H9 (cell line): ENCODE measurements around the gene BEX3. TPM values are rescaled to one million over a fixed set of nuclear protein-coding genes. Genes with fewer than 3 reads are reported as not detected.

ENCODE experiments used
- DNase-seq: peaks from one replicate; pipeline ENCODE4 v3.0.0-alpha.2; 2017
- H2AFZ ChIP-seq: one replicate; pipeline ENCODE4 v1.6.1; 2013; ENCODE audit warnings: mild to moderate bottlenecking, low read length, control low read depth, moderate library complexity
- H2AK5ac ChIP-seq: 2 replicates; pipeline ENCODE4 v1.6.1; 2013; ENCODE audit warnings: low read length, control low read depth, mixed read lengths; ENCODE audit not compliant: insufficient read length
- H2BK120ac ChIP-seq: one replicate; pipeline ENCODE4 v1.6.1; 2013; ENCODE audit warnings: low read depth, mild to moderate bottlenecking, low read length, control low read depth, inconsistent platforms; ENCODE audit not compliant: poor library complexity, severe bottlenecking
- H2BK12ac ChIP-seq: 2 replicates; pipeline ENCODE4 v1.6.1; 2013; ENCODE audit warnings: low read length, control low read depth, mixed read lengths, low read depth; ENCODE audit not compliant: insufficient read length
- H2BK15ac ChIP-seq: 2 replicates; pipeline ENCODE4 v1.6.1; 2013; ENCODE audit warnings: low read depth, low read length, control low read depth
- H2BK20ac ChIP-seq: one replicate; pipeline ENCODE4 v1.6.1; 2013; ENCODE audit warnings: low read depth, mild to moderate bottlenecking, low read length, control low read depth, inconsistent platforms; ENCODE audit not compliant: poor library complexity, severe bottlenecking
- H2BK5ac ChIP-seq: 2 replicates; pipeline ENCODE4 v1.6.1; 2013; ENCODE audit warnings: low read length, control low read depth, mixed read lengths; ENCODE audit not compliant: insufficient read length
- H3K14ac ChIP-seq: 2 replicates; pipeline ENCODE4 v1.6.1; 2013; ENCODE audit warnings: low read length, control low read depth; ENCODE audit not compliant: insufficient read depth
- H3K18ac ChIP-seq: 2 replicates; pipeline ENCODE4 v1.6.1; 2013; ENCODE audit warnings: low read depth, mild to moderate bottlenecking, mixed read lengths, low read length, control low read depth; ENCODE audit not compliant: insufficient read length
- H3K23ac ChIP-seq: 2 replicates; pipeline ENCODE4 v1.6.1; 2013; ENCODE audit warnings: low read length, control low read depth, mixed read lengths, low read depth; ENCODE audit not compliant: insufficient read length
- H3K23me2 ChIP-seq: 2 replicates; pipeline ENCODE4 v1.6.1; 2013; ENCODE audit warnings: low read depth, mild to moderate bottlenecking, mixed read lengths, low read length, control low read depth; ENCODE audit not compliant: insufficient read length, poor library complexity, severe bottlenecking
- H3K27ac ChIP-seq: 2 replicates; pipeline ENCODE4 v1.5.1; 2013; ENCODE audit warnings: low read length, control low read depth, mixed read lengths, low read depth; ENCODE audit not compliant: insufficient read length
- H3K27me3 ChIP-seq: 2 replicates; pipeline ENCODE4 v1.6.1; 2013; ENCODE audit warnings: low read length, control low read depth, inconsistent platforms; ENCODE audit not compliant: insufficient read depth
- H3K4ac ChIP-seq: 2 replicates; pipeline ENCODE4 v1.6.1; 2013; ENCODE audit warnings: low read depth, mild to moderate bottlenecking, control low read depth, inconsistent platforms, low read length, moderate library complexity
- H3K4me1 ChIP-seq: 2 replicates; pipeline ENCODE4 v1.6.1; 2013; ENCODE audit warnings: low read length, control low read depth, inconsistent platforms; ENCODE audit not compliant: insufficient read depth
- H3K4me2 ChIP-seq: 2 replicates; pipeline ENCODE4 v1.6.1; 2013; ENCODE audit warnings: low read length, control low read depth, mixed read lengths; ENCODE audit not compliant: insufficient read length, insufficient read depth
- H3K56ac ChIP-seq: 2 replicates; pipeline ENCODE4 v1.6.1; 2013; ENCODE audit warnings: low read depth, mild to moderate bottlenecking, mixed read lengths, low read length, control low read depth; ENCODE audit not compliant: insufficient read length
- H3K79me1 ChIP-seq: 2 replicates; pipeline ENCODE4 v1.6.1; 2013; ENCODE audit warnings: low read depth, mild to moderate bottlenecking, moderate library complexity, low read length, control low read depth, inconsistent platforms; ENCODE audit not compliant: insufficient read depth, poor library complexity, severe bottlenecking
- H3K79me2 ChIP-seq: 2 replicates; pipeline ENCODE4 v1.6.1; 2013; ENCODE audit warnings: low read length, control low read depth, inconsistent platforms; ENCODE audit not compliant: insufficient read depth
- H3K9ac ChIP-seq: 2 replicates; pipeline ENCODE4 v1.6.1; 2013; ENCODE audit warnings: low read length, control low read depth, mixed read lengths; ENCODE audit not compliant: insufficient read length; ENCODE audit errors: extremely low read depth
- H3K9me3 ChIP-seq: one replicate; pipeline ENCODE4 v1.6.1; 2013; ENCODE audit warnings: low read depth, low read length, inconsistent platforms; ENCODE audit not compliant: control insufficient read depth
- H3T11ph ChIP-seq: one replicate; pipeline ENCODE4 v1.6.1; 2013; ENCODE audit warnings: mild to moderate bottlenecking, low read length, control low read depth, inconsistent platforms
- H4K20me1 ChIP-seq: one replicate; pipeline ENCODE4 v1.6.1; 2013; ENCODE audit not compliant: control insufficient read depth, insufficient read length, insufficient read depth
- H4K5ac ChIP-seq: 2 replicates; pipeline ENCODE4 v1.6.1; 2013; ENCODE audit warnings: low read depth, mild to moderate bottlenecking, mixed read lengths, low read length, control low read depth; ENCODE audit not compliant: insufficient read length
- H4K8ac ChIP-seq: replicated peaks from 2 replicates; pipeline ENCODE4 v1.6.1; 2013; ENCODE audit warnings: low read length, control low read depth, mixed read lengths, low read depth; ENCODE audit not compliant: insufficient read length
- H4K91ac ChIP-seq: 2 replicates; pipeline ENCODE4 v1.6.1; 2013; ENCODE audit warnings: low read depth, mild to moderate bottlenecking, moderate library complexity, mixed read lengths, low read length, control low read depth; ENCODE audit not compliant: insufficient read length
- H3K27ac Mint-ChIP-seq, 3 experiments: 2 replicates in 2 of 3; 3 replicates in 1 of 3; pipeline ENCODE4 v1.8.0; 2020 to 2021; ENCODE audit warnings: mixed read lengths in 3 of 3, mild to moderate bottlenecking in 1 of 3, moderate library complexity in 1 of 3
- H3K27me3 Mint-ChIP-seq: 2 replicates; pipeline ENCODE4 v1.8.0; 2021; ENCODE audit warnings: low read depth, mild to moderate bottlenecking, moderate library complexity, mixed read lengths
- H3K36me3 Mint-ChIP-seq, 3 experiments: 2 replicates in 2 of 3; 3 replicates in 1 of 3; pipeline ENCODE4 v1.8.0; 2020 to 2021; ENCODE audit warnings: low read depth in 3 of 3, mixed read lengths in 3 of 3; ENCODE audit not compliant: insufficient read depth in 1 of 3
- H3K4me1 Mint-ChIP-seq, 2 experiments: 2 replicates each; pipeline ENCODE4 v1.8.0; 2020; ENCODE audit warnings: mixed read lengths in 2 of 2
- H3K4me3 Mint-ChIP-seq, 2 experiments: 2 replicates in 1 of 2; 3 replicates in 1 of 2; pipeline ENCODE4 v1.8.0; 2020 to 2021; ENCODE audit warnings: mild to moderate bottlenecking in 2 of 2, mixed read lengths in 2 of 2, moderate library complexity in 1 of 2
- H3K9me3 Mint-ChIP-seq, 2 experiments: 2 replicates in 1 of 2; 3 replicates in 1 of 2; pipeline ENCODE4 v1.8.0; 2020; ENCODE audit warnings: mild to moderate bottlenecking in 2 of 2, mixed read lengths in 2 of 2, moderate library complexity in 1 of 2
- CTCF ChIP-seq: fragments of 200-600 bp; sonication (generic); conservative IDR thresholded peaks from 3 replicates; pipeline ENCODE4 v1.8.0; 2021; ENCODE audit warnings: antibody characterized with exemption, mild to moderate bottlenecking
- WGBS: extraction: QIAGEN DNeasy Blood & Tissue Kit; methylation state at CpG from one replicate; pipeline ENCODE4 v1.1.7; 2013; ENCODE audit warnings: missing lambda C conversion rate, low lambda C conversion rate, mixed read lengths; ENCODE audit not compliant: insufficient read length; ENCODE audit errors: extremely low coverage; 5-methylcytosine and 5-hydroxymethylcytosine counted together
- total RNA-seq: library from RNA; stranded (reverse); gene quantifications from 2 replicates; pipeline ENCODE4 v1.2.1, GENCODE V29; 2021

Gene BEX3
- total RNA-seq, 1 experiment from 2014 or later, result 305 TPM

- Histone ChIP-seq H2BK5ac (no peak overlapping the region), H3T11ph (no peak overlapping the region), H3K9ac (no peak overlapping the region), H4K5ac (no peak overlapping the region), H2BK12ac (no peak overlapping the region), H3K4me1 (no peaks in the 10 kb centered on the region), H2BK15ac (no peak overlapping the region), H3K79me2 (peaks cover 2% of the 10 kb centered on the region; the same call in 1 of the 2 replicates), H3K23ac (no peak overlapping the region), H2BK120ac (no peak overlapping the region), H3K79me1 (no peaks in the 10 kb centered on the region), H3K56ac (no peak overlapping the region), H4K20me1 (no peaks in the 10 kb centered on the region), H3K23me2 (peaks cover 3% of the 10 kb centered on the region), H2AK5ac (no peak overlapping the region), H4K8ac (no peak overlapping the region), H3K27me3 (no peaks in the 10 kb centered on the region), H4K91ac (no peak overlapping the region), H2BK20ac (no peak overlapping the region), H2AFZ (no peak overlapping the region), H3K27ac (no peak overlapping the region), H3K4me2 (no peak overlapping the region), H3K9me3 (no peaks in the 10 kb centered on the region), H3K4ac (no peak overlapping the region), H3K18ac (no peak overlapping the region), H3K14ac (no peak overlapping the region)
- TF ChIP-seq CTCF, result no peak
- peaks cover 7 to 43% of the 10 kb centered on the region in 2 experiments; a peak in 4 of 5 replicates for H3K9me3 Mint-ChIP-seq
- H3K36me3 Mint-ChIP-seq, result peaks cover 22 to 23% (median 22%) of the 10 kb centered on the region in 3 experiments
- peak overlapping the region in 2 of 3 experiments; percentile 8 to 20; a peak in 4 of 7 replicates for H3K27ac Mint-ChIP-seq
- whole genome bisulfite sequencing, result no CpG with 5 or more reads among the region's 2 CpGs
- no peak overlapping the region for H3K4me3 Mint-ChIP-seq
- H3K27me3 Mint-ChIP-seq, result no peaks in the 10 kb centered on the region
- H3K4me1 Mint-ChIP-seq, result peaks cover 7 to 13% of the 10 kb centered on the region in 2 experiments; a peak in 3 of 4 replicates
- no peak for DNase-seq
These were observed 2.7 kb downstream of the BEX3 start for GRCh38 chrX:103378990-103379389.
